HG03097 (cell line): ENCODE data around the gene TTC33.
A peak's percentile ranks its signal among the peaks of the same experiment; 100 is the strongest.
"Not testable (repeated sequence)": the region's sequence is repeated elsewhere in the genome, so short reads cannot be mapped to it uniquely, and the experiment has no call there.

Source experiments
- ATAC-seq: cut with Tn5 transposase; IDR thresholded peaks from one replicate; pipeline ENCODE4 v1.9.1; 2021; ENCODE audit not compliant: unreplicated experiment, low FRiP score

The TTC33 gene

DNA sequence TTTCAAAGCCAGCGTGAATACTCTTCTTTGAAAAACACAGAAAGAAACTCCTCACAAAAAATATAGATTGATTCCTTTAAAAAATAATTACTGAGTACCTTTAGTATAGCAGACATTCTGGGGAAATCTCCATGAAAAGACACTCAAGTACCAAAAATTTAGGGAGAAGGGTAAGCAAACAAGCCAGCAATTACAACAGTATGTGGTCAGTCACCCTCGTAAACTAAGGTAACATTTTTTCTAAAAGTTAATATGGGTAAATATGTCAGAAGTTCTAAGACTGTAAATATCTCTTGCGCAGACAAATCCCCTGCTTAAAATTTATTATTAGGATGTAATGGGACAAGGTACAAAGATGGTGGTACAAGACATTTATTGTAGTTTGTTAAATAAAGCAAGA is 178.0 kb downstream of the TTC33 start:
- no peak for ATAC-seq

GRCh38 chr5:40575921-40576320 is 179.8 kb downstream of the TTC33 start:
- no peak for ATAC-seq

DNA sequence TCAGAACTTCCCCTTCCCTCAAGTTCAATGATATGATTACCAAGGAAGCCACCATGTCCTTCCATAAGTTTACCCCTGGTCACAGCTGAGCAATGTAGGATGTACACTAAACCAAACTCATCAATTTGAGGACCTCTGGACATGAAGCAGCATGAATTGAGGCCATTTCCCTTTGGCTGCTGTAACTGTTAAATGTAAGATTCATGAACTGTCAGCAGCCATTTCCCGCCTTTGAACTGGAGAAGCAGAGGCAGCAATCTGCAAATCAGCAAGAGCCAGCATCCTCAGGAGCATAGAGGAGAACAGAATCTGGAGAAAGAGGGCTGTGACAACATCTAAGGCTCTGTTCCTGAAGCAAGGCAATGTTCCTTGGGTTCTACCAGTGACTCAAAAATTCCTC is 180.3 kb downstream of the TTC33 start:
- ATAC-seq = no peak

DNA sequence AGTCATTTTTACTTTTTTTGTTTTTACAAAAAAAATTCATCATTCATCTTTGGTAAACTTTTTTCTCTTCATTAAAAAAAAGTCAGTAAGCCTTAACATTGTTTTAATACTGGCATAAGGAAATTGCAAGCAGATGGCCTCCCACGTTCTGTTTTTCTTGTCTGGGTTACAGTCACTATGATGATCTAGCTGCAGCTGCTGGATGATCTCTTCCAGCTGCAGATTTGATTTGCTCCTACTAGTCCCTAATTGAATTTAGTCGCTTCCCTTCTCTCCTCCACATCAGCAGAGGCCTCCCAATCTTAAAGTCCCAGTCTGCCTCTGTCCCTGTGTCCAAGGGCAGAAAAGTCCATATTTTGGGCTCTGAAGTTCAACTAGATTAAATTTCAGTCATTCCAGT is 182.8 kb downstream of the TTC33 start:
- ATAC-seq = no peak

DNA sequence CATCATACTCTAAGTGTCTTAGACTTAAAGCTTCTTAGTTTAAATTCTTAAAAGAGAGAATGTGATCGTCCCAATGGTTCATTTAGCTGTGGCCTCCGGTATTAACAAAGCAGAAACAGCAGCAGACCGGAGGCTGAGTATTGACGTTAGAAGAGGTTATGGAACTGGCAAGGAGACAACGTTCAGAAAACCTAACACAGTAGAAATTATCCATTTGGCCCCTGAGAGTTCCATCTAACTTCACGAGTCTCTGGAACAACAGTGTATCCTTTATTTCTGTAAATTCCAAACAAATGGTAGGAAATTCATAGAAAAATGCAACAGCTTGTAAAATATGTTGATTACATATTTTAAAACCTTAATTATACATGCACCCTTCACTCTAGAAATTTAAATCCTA is 183.4 kb downstream of the TTC33 start:
- ATAC-seq = no peak

- ATAC-seq = no peak
These were observed 184.0 kb downstream of the TTC33 start for GRCh38 chr5:40571729-40572128.

DNA sequence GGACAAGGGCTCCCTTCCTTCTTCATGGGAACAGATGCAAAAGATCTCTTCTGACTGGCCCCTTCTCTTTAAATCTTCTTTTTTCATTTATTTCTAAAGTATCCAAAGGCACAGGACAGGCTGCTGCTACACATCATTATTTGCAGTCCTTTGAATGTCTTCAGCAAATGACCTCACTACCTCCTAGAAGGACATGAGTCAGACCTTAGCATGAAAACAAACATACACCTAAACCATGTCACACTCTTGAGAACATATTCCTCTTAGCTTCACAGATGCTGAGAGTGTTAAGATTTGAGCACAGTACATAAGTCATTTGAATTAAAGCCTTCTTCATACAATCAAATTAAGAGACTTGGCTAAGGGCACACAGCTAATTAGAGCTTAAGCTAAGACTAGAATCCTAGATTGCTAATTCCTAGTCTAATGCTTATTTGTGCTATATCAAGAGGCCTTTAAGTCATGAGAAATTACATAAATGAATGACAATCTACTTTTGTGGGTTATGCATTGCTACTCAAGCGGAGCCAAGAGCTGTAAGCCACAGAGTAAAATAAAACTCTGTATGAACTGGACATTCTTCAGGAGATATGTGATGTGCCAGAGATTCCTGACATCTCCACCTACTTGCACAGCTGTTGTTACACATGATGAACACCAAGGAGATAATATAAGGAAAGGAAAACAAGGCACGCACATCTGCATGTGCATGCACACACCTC is 185.2 kb downstream of the TTC33 start:
- peak; percentile 94 for ATAC-seq

DNA sequence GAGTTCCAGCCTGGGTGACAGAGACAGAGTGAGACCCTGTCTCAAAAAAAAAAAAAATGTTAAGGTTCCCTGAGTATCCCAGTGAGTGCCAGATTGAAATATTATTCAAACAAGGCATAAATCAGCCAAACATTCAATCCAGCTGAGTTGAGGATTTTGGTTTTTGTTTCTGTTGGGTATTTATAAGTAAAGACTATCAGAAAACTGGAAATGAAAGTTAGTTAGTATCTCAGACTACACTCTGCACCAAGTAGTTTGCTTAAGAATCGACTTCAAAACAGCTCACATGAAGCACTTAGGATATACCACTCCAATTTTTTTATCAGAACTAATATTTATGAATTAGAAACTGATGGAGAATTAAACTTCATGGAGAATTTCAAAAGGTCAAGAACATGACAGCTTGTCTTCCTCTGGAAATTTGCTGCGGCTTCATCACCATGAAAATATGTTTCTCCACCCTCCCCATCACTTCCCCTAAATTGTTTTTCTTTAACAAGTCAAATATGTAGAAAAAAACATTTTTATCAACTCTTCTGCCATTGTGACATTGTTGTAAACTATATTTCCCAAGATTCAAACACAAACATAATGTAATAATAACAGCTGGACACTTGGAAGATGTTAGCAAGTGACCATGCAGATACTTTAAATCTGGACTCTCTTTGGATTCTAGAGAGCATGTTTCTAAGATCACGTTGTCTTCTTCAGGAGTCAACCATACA is 186.1 kb downstream of the TTC33 start:
- no peak for ATAC-seq

GRCh38 chr5:40568548-40568947 is 187.2 kb downstream of the TTC33 start:
- ATAC-seq = no peak

- not testable (repeated sequence) for ATAC-seq
These were observed 192.6 kb downstream of the TTC33 start for GRCh38 chr5:40563173-40563572.

GRCh38 chr5:40560474-40561110 is 195.2 kb downstream of the TTC33 start:
- ATAC-seq = no peak

DNA sequence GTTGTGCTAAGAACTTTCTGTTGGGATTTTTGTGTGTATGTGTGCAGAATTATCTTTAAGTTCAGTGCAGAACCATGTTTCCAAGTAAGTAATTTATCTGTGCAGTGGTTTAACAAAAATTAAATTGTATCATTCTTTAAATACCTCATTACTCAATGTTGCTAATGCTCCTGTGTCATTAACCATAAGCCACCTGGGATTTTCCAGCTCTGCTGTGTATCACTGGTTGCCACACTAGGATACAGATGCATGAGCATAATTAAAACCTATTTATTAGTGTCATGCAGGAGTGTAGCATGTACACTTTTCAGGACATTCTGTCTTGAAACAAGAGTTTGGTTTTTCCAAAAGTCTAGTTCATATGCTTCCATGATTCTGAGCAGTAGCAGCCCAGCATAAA is 196.5 kb downstream of the TTC33 start:
- no peak for ATAC-seq

DNA sequence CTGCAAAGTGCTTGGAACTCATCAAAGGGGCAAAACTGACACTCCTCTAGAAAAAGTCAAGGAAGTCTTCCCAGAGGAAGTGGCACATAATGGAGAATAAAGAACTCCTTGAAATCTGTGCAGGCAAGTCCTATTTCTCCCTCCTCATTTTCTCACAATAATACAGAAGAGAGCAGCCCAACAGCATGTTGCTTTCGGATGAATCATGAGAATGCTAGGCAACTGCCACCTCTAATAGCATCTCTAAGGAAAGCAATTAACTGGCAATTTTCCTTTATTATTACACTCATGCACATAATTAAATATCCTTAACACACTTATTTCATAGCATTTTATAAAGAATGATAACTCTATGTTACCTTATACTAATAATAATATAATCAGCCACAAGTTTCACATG is 198.3 kb downstream of the TTC33 start:
- ATAC-seq = no peak

DNA sequence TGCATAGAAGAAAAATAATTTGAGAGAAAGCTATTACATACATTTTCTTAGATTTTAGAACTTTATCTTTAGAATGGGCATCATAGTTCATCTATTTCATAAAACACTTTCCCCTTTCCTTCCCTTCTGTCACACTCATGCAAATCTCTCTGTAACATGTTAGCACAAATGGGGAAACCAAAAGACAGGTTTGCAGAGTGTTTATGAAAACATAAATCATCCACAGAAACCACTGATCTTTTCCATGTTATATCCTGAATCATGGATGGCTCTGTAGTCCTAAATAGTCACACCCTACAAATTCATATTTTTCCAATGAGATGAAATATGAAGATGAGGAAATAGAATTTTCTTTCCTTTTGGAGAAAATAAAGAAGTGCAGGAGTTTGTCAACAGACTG is 198.9 kb downstream of the TTC33 start:
- ATAC-seq = no peak

- no peak for ATAC-seq
These were observed 199.9 kb downstream of the TTC33 start for GRCh38 chr5:40555886-40556285.

- no peak for ATAC-seq
These were observed 200.9 kb downstream of the TTC33 start for GRCh38 chr5:40554813-40555212.

DNA sequence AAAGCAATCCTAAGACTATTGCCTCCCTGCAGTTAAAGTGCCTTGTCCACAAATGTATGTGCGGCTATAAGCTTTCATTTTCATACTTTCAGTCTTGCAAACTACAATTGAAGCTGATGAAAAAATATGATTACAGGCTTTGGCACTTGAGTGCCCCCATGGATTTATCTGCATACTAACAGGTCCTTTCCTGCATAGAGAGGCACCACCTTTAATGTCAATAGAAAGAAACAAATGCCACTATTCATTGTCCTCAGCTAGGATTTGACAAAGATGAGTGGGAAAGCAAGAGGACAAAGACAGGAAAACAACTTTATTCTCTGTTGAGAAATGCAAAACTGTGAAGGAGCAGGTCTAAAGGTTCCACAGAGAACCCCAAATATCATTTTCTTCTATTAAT is 201.7 kb downstream of the TTC33 start:
- no peak for ATAC-seq

GRCh38 chr5:40552981-40553380 is 202.8 kb downstream of the TTC33 start:
- ATAC-seq = no peak

GRCh38 chr5:40551496-40552491 is 204.0 kb downstream of the TTC33 start:
- ATAC-seq = no peak

DNA sequence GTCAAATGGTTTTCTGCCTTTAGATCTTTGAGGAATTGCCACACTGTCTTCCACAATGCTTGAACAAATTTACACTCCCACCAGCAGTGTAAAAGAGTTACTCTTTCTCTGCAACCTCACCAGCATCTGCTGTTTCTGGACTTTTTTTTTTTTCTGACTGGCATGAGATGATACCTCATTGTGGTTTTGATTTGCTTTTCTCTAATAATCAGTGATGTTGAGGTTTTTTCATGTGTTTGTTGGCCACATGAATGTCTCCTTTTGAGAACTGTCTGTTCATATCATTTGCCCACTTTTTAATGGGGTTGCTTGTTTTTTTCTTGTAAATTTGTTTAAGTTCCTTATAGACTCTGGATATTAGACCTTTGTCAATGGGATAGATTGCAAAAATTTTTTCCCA is 205.3 kb downstream of the TTC33 start:
- no peak for ATAC-seq

- no peak for ATAC-seq
These were observed 206.1 kb downstream of the TTC33 start for GRCh38 chr5:40549616-40550015.
